ENCODE measurements around the gene NOXO1. TPM values are rescaled to one million over a fixed set of nuclear protein-coding genes. Genes with fewer than 3 reads are reported as not detected.

The NOXO1 gene
- total and polyA plus RNA-seq, 9 of the 15 experiments (the other 6 are each of a cell fraction or from before 2014, with no cell fraction given) = not detected

DNA sequence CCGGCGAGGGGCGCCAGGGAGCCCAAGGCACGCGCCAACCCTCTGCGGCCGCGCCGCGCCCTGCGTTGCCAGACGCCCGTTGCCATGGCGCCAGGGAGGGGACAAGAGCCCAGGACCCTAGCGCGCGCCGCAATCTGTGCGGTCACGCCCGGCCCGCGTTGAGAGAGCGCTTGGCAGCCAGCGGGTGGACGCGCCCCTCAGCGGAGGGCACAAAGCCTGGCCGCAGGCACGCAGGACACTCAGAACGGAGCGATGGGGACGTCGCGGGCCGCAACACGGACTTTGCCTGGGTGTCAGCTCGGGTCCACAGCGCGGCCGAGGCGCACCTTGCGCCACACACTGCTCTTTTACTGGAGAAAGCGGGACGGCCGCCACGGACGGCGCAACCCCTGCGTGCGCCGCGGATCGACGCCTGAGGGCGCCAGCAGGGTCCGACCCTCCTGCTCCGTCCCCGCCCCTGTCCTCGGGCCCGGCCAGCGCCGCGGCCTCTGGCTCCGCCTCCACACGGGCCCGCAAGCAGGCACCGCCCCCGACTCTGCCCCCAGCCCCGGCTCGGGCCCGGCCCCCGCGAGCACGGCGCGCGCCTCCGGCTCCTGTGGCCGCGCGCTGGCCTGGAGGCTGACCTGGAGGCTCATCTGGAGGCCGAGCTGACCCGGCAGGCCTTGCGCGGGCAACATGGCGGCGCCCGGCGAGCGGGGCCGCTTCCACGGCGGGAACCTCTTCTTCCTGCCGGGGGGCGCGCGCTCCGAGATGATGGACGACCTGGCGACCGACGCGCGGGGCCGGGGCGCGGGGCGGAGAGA is 2.5 kb upstream of the NOXO1 start, which contains the start of gene GFER (continued):
- TF ChIP-seq FOS (IDR thresholded peaks at IDR 0.05; ENCODE audit: extremely low read depth, insufficient read length) (no peak), TCF7L2 (IDR thresholded peaks at IDR 0.05; ENCODE audit: low read depth, low read length) (no peak), ZNF512 (tag; IDR thresholded peaks at IDR 0.05) (no peak), SMAD1 (IDR thresholded peaks at IDR 0.05; ENCODE audit: low read depth, low read length, partially characterized antibody) (no peak), ZEB2 (IDR thresholded peaks at IDR 0.05) (no peak)

- DNase-seq (ENCODE audit: extremely low read depth in 1 of 4, low spot score in 3 of 4) (no peak), FAIRE-seq (peak; percentile 63), ATAC-seq (no peak)
- Histone ChIP-seq H3K27ac (ENCODE audit: extremely low read depth, low read depth, low read length) (no peak overlapping the region), H3K4me2 (ENCODE audit: insufficient read depth, low read length) (peak overlapping the region; percentile 79), H3K36me3 (ENCODE audit: control insufficient read depth, insufficient read depth, low read length) (peaks cover 37% of the 10 kb centered on the region; the same call in 2 of the 3 replicates), H3K4me3 (peak overlapping the region; percentile 70), H3K9me1 (ENCODE audit: control insufficient read depth, insufficient read depth, low read length) (no peaks in the 10 kb centered on the region), H3K27me3 (ENCODE audit: control insufficient read depth in 2 of 2, insufficient read depth in 2 of 2, low read length in 2 of 2) (no peaks in the 10 kb centered on the region), H3K9me3 (replicated peaks; ENCODE audit: control insufficient read depth, insufficient read depth, low read depth, low read length) (no peaks in the 10 kb centered on the region), H3K4me1 (replicated peaks in 1 of 2; ENCODE audit: control insufficient read depth in 2 of 2, insufficient read depth in 2 of 2, low read length in 2 of 2) (peaks cover 6 to 77% of the 10 kb centered on the region in 2 experiments; a peak in 4 of 5 replicates), H2AFZ (ENCODE audit: low read depth, low read length) (peak overlapping the region; percentile 88), H3K79me2 (ENCODE audit: control insufficient read depth, insufficient read depth, low read length) (peaks cover 16% of the 10 kb centered on the region), H3K9ac (ENCODE audit: insufficient read depth in 1 of 2, low read depth in 2 of 2, low read length in 2 of 2) (peak overlapping the region in 1 of 2 experiments; percentile 85; a peak in 2 of 4 replicates), H4K20me1 (replicated peaks; ENCODE audit: control insufficient read depth, insufficient read depth, low read length) (no peaks in the 10 kb centered on the region)
- no TSS peak for BruUV-seq (replicated peaks)
- in situ Hi-C loops (cut with MboI) = no loop called here
- 15% methylated on average over 19 of the region's 19 CpGs for WGBS (ENCODE audit: insufficient coverage, low coverage, missing lambda C conversion rate)
- intact Hi-C loops (cut with micrococcal nuclease) = no loop called here
- CTCF ChIA-PET (ENCODE audit: low intra/inter-chr PET ratio) = no interaction called here
- POLR2A ChIA-PET = interaction anchor here (0.8 to 10.2 kb wide), 4 partner anchors 9 to 44 kb away, joined by 3 to 103 read pairs (median 10); partner anchors contain the start of genes RNF151, RPS2 and TBL3
- 0 out of 6 replicates have a peak, but pooled peaks of 1 of the 3 experiments have one; percentile 38 for TF ChIP-seq CTCF (IDR thresholded peaks at IDR 0.05 in 2 of 3, conservative IDR thresholded peaks at IDR 0.05 in 1 of 3; ENCODE audit: insufficient read depth in 2 of 3, low read depth in 1 of 3, low read length in 3 of 3)
- no peak for TF ChIP-seq ZKSCAN8 (CRISPR knock-in tag; IDR thresholded peaks at IDR 0.05)
- 0 out of 2 replicates have a peak, but pooled peaks have one; percentile 43 for TF ChIP-seq POLR2A (conservative IDR thresholded peaks at IDR 0.05)
- TF ChIP-seq FOXP1 (CRISPR knock-in tag; IDR thresholded peaks at IDR 0.05) = no peak
- TF ChIP-seq SIN3B (IDR thresholded peaks at IDR 0.05; ENCODE audit: low read depth) = 0 out of 2 replicates have a peak, but pooled peaks have one; percentile 6
- no peak for TF ChIP-seq PHTF2 (CRISPR knock-in tag; IDR thresholded peaks at IDR 0.05)
- TF ChIP-seq ZNF146 (CRISPR knock-in tag; IDR thresholded peaks at IDR 0.05; ENCODE audit: unreplicated experiment) = no peak
- TF ChIP-seq ZFP36 (IDR thresholded peaks at IDR 0.05; ENCODE audit: low read depth, low read length, partially characterized antibody) = peak; percentile 90
Observed at GRCh38 chr16:1982991-1983543, 1.8 kb upstream of the NOXO1 start.

Data from K562 (cell line).